ENCODE measurements around the gene LTBP3. TPM values are rescaled to one million over a fixed set of nuclear protein-coding genes. Genes with fewer than 3 reads are reported as not detected.
A peak's percentile ranks its signal among the peaks of the same experiment; 100 is the strongest.

Gene LTBP3
- total RNA-seq, 1 experiment from 2014 or later, result 92.1 TPM

DNA sequence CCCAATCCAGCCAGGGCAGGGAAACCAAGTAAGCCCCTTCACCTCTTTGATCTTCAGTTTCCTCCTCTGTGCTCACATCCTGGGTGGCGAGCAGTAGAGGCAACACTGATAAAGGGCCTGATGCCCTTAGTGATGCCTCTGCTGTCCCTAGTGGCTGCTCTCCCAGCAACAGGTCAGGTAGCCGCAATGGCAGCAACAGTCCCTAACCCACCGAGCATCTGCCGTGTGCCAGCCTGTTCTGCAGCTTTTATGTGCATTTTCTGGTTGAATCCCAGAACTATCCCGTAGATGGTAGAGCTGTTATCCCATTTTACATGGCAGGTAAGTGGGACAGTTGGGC lies 28.0 kb downstream of the LTBP3 start:
- H3K27ac ChIP-seq (ENCODE audit: low read depth, low read length, poor library complexity, severe bottlenecking), result no peak overlapping the region
- H3K27me3 ChIP-seq (replicated peaks; ENCODE audit: insufficient read depth, low read depth, low read length, poor library complexity), result no peaks in the 10 kb centered on the region
- CTCF ChIA-PET, result no interaction called here
- DNase-seq (ENCODE audit: low spot score), result no peak
- H3K36me3 ChIP-seq (ENCODE audit: insufficient read depth, low read length, poor library complexity, severe bottlenecking), result peaks cover 42% of the 10 kb centered on the region
- no peaks in the 10 kb centered on the region for H3K9me3 ChIP-seq (ENCODE audit: low read depth, low read length, poor library complexity, severe bottlenecking)
- no TSS peak for BruUV-seq (replicated peaks)
- POLR2A ChIA-PET (ENCODE audit: low non-redundant PET), result interaction anchor here (0.5 kb wide), 1 partner anchor 24 kb away, joined by 8 read pairs; no protein-coding TSS in a partner anchor
- intact Hi-C loops (cut with micrococcal nuclease; ENCODE audit: unreplicated experiment), result no loop called here
- no peak for TF ChIP-seq EZH2 (IDR thresholded peaks at IDR 0.05; ENCODE audit: borderline replicate concordance, low read depth, low read length, poor library complexity, severe bottlenecking)
- TF ChIP-seq, protein P1, sequence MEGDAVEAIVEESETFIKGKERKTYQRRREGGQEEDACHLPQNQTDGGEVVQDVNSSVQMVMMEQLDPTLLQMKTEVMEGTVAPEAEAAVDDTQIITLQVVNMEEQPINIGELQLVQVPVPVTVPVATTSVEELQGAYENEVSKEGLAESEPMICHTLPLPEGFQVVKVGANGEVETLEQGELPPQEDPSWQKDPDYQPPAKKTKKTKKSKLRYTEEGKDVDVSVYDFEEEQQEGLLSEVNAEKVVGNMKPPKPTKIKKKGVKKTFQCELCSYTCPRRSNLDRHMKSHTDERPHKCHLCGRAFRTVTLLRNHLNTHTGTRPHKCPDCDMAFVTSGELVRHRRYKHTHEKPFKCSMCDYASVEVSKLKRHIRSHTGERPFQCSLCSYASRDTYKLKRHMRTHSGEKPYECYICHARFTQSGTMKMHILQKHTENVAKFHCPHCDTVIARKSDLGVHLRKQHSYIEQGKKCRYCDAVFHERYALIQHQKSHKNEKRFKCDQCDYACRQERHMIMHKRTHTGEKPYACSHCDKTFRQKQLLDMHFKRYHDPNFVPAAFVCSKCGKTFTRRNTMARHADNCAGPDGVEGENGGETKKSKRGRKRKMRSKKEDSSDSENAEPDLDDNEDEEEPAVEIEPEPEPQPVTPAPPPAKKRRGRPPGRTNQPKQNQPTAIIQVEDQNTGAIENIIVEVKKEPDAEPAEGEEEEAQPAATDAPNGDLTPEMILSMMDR (conservative IDR thresholded peaks at IDR 0.05; ENCODE audit: low read depth, low read length), result peak; percentile 23; the same call in 1 of the 2 replicates
- peaks cover 8% of the 10 kb centered on the region for H3K4me1 ChIP-seq (ENCODE audit: insufficient read depth, low read length, poor library complexity, severe bottlenecking)
- H3K4me3 ChIP-seq (ENCODE audit: low read depth, low read length, poor library complexity, severe bottlenecking), result no peak overlapping the region

DNA sequence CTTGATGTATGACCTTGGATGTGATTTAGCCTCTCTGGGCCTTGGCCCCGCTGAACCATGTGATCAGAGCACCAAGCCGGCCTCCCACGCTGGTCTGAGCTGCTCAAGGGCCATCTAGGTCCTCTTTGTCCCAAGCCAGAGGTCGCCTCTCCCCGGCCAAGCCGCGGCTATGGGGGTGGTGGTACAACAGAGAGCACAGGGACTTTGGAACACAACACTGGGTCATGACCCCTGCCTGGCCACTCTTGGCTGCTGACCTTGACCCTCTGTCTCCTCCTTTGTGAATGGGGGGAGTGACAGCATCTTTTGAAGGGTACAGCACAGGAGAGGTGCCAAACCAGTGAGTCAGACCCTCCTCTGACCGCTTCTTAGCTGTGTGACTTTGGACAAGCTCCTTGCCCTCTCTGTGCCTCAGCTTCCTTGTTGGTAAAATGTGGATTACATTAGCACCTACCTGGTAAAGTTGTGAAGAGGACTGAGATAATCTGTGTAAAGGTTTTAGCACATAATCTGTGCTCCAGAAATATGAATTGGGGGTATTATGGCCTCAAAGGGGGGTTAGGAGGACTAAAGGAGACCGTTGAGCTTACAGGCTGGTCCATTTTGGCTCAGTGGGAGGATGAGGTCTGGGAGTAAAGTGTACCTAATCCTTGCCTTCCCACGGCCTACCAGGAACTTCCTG lies 28.5 kb downstream of the LTBP3 start:
- peaks cover 8% of the 10 kb centered on the region for H3K4me1 ChIP-seq (ENCODE audit: insufficient read depth, low read length, poor library complexity, severe bottlenecking)
- CTCF ChIA-PET, result no interaction called here
- no peak overlapping the region for H3K4me3 ChIP-seq (ENCODE audit: low read depth, low read length, poor library complexity, severe bottlenecking)
- no peak for TF ChIP-seq EZH2 (IDR thresholded peaks at IDR 0.05; ENCODE audit: borderline replicate concordance, low read depth, low read length, poor library complexity, severe bottlenecking)
- TF ChIP-seq, protein P1 (conservative IDR thresholded peaks at IDR 0.05; ENCODE audit: low read depth, low read length), result no peak
- POLR2A ChIA-PET (ENCODE audit: low non-redundant PET), result interaction anchor here (0.5 kb wide), 1 partner anchor 24 kb away, joined by 8 read pairs; no protein-coding TSS in a partner anchor
- H3K36me3 ChIP-seq (ENCODE audit: insufficient read depth, low read length, poor library complexity, severe bottlenecking), result peaks cover 42% of the 10 kb centered on the region
- BruUV-seq (replicated peaks), result no TSS peak
- H3K27ac ChIP-seq (ENCODE audit: low read depth, low read length, poor library complexity, severe bottlenecking), result no peak overlapping the region
- intact Hi-C loops (cut with micrococcal nuclease; ENCODE audit: unreplicated experiment), result no loop called here
- DNase-seq (ENCODE audit: low spot score), result no peak
- H3K9me3 ChIP-seq (ENCODE audit: low read depth, low read length, poor library complexity, severe bottlenecking), result no peaks in the 10 kb centered on the region
- H3K27me3 ChIP-seq (replicated peaks; ENCODE audit: insufficient read depth, low read depth, low read length, poor library complexity), result no peaks in the 10 kb centered on the region

DNA sequence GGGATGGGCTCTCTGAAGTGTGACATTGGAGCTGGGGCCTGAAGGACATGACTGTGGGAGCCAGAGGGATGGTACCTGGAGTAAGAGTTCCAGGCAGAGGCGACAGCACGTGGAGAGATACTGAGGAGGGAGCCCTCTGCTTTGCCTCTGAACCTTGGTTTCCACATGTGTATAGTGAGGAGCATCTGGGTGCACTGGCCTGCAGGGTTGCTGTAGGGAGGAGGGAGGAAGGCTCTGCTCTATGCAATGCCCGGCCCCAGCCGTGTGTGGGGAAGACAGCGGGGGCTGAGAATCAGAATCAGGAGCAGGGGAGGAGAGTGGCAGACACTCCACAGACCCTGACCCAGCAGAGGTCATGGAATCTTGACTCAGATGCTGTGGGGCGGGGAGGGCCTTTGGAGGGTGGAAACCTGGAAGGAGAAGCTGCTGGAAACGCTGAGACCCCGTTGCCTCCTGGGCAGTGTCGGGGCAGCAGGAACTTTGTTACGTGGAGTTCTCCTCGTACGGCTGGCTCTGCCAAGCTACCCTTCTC lies 29.3 kb downstream of the LTBP3 start:
- intact Hi-C loops (cut with micrococcal nuclease; ENCODE audit: unreplicated experiment), result no loop called here
- ChIA-PET CTCF (no interaction called here), POLR2A (ENCODE audit: low non-redundant PET) (no interaction called here)
- Histone ChIP-seq H3K4me1 (ENCODE audit: insufficient read depth, low read length, poor library complexity, severe bottlenecking) (peaks cover 14% of the 10 kb centered on the region), H3K9me3 (ENCODE audit: low read depth, low read length, poor library complexity, severe bottlenecking) (no peaks in the 10 kb centered on the region), H3K36me3 (ENCODE audit: insufficient read depth, low read length, poor library complexity, severe bottlenecking) (peaks cover 42% of the 10 kb centered on the region), H3K27ac (ENCODE audit: low read depth, low read length, poor library complexity, severe bottlenecking) (no peak overlapping the region), H3K27me3 (replicated peaks; ENCODE audit: insufficient read depth, low read depth, low read length, poor library complexity) (no peaks in the 10 kb centered on the region), H3K4me3 (ENCODE audit: low read depth, low read length, poor library complexity, severe bottlenecking) (no peak overlapping the region)
- DNase-seq (ENCODE audit: low spot score), result no peak
- no peak for TF ChIP-seq EZH2 (IDR thresholded peaks at IDR 0.05; ENCODE audit: borderline replicate concordance, low read depth, low read length, poor library complexity, severe bottlenecking)
- TF ChIP-seq, protein P1 (conservative IDR thresholded peaks at IDR 0.05; ENCODE audit: low read depth, low read length), result no peak
- BruUV-seq (replicated peaks), result no TSS peak
